Aorta (tissue), 5 donors: ENCODE measurements around the gene SLC39A11. TPM values are rescaled to one million over a fixed set of nuclear protein-coding genes. Genes with fewer than 3 reads are reported as not detected.

Experiments used
- ATAC-seq: fragments of 200-7000 bp; cut with Tn5 transposase; one replicate; pipeline ENCODE4 v1.9.1; 2022; ENCODE audit warnings: moderate library complexity; ENCODE audit not compliant: low FRiP score
- DNase-seq, 2 donors: peaks; one replicate each; pipeline ENCODE4 v3.0.0-alpha.2; 2020
- H3K27ac ChIP-seq, 2 donors: one replicate each; pipeline ENCODE4 v1.5.1; 2013; ENCODE audit warnings: low read length in 2 of 2, mild to moderate bottlenecking in 2 of 2, moderate library complexity in 2 of 2, control low read depth in 1 of 2, inconsistent platforms in 1 of 2, low read depth in 1 of 2
- H3K27me3 ChIP-seq, 2 donors: one replicate each; pipeline ENCODE4 v1.6.1; 2013; ENCODE audit warnings: control low read depth in 1 of 2, low read length in 1 of 2, mild to moderate bottlenecking in 1 of 2, moderate library complexity in 1 of 2; ENCODE audit not compliant: insufficient read depth in 2 of 2, control insufficient read depth in 1 of 2
- H3K36me3 ChIP-seq, 2 donors: one replicate each; pipeline ENCODE4 v1.6.1; 2013; ENCODE audit warnings: control low read depth in 1 of 2, low read length in 1 of 2, mild to moderate bottlenecking in 1 of 2; ENCODE audit not compliant: insufficient read depth in 2 of 2, control insufficient read depth in 1 of 2
- H3K4me1 ChIP-seq, 2 donors: one replicate each; pipeline ENCODE4 v1.6.1; 2013; ENCODE audit warnings: low read length in 2 of 2, control low read depth in 1 of 2, mild to moderate bottlenecking in 1 of 2, moderate library complexity in 1 of 2; ENCODE audit not compliant: insufficient read depth in 2 of 2, control insufficient read depth in 1 of 2
- H3K4me3 ChIP-seq, 2 donors: one replicate each; pipeline ENCODE4 v1.5.1; 2013; ENCODE audit warnings: low read length in 2 of 2, control low read depth in 1 of 2, mild to moderate bottlenecking in 1 of 2
- H3K9me3 ChIP-seq: one replicate; pipeline ENCODE4 v1.6.1; 2013; ENCODE audit warnings: mild to moderate bottlenecking, low read length; ENCODE audit not compliant: control insufficient read depth
- WGBS, 2 donors: extraction: QIAGEN DNeasy Blood & Tissue Kit; methylation state at CpG; one replicate each; pipeline ENCODE4 v1.1.7; 2013; 5-methylcytosine and 5-hydroxymethylcytosine counted together
- intact Hi-C, 2 donors: fragments of 100-400 bp; cut with DNase I; formaldehyde crosslinking; loops; one replicate each; pipeline versions ENCODE4 v1.14.2 to v1.15.0; 2022
- polyA plus RNA-seq, 2 donors: library from polyadenylated mRNA; stranded (reverse); fragments of 200-250 nt; gene quantifications; one replicate each; pipeline ENCODE4 v1.2.3, GENCODE V29; 2013
- total RNA-seq, 2 donors: library from RNA; stranded (reverse); fragmentation: NEBNext Ultra II Directional; extraction: Animal tissue kit (Norgen Biotek cat#: 25700); gene quantifications; one replicate each; pipeline ENCODE4 v1.2.1, GENCODE V29; 2021
- donor health status: healthy with polysubstance abuse.
- donor health status: Bipolar disorder and iron deficiency.
- donor health status: DM: no; HTN: no; CAD: no.
- donor health status: DM: no; HTN: no; CAD: no.
- donor health status: DM: yes; HTN: yes; CAD: no.

SLC39A11 gene
- total and polyA plus RNA-seq, 4 donors = 9.3 to 31.8 (median 17.5) TPM

GRCh38 chr17:72962106-72962505 lies 130.4 kb downstream of the SLC39A11 start:
- DNase-seq = no peak
- Histone ChIP-seq H3K27ac (no peak overlapping the region), H3K27me3 (no peaks in the 10 kb centered on the region), H3K4me1 (no peaks in the 10 kb centered on the region), H3K36me3 (no peaks in the 10 kb centered on the region), H3K4me3 (no peak overlapping the region), H3K9me3 (no peaks in the 10 kb centered on the region)
- no peak for ATAC-seq
- 49 to 54% methylated on average over 3 of the region's 3 CpGs for WGBS, 2 donors
- intact Hi-C loops = no loop called here

GRCh38 chr17:72955391-72956140 lies 136.9 kb downstream of the SLC39A11 start:
- Histone ChIP-seq H3K27me3 (no peaks in the 10 kb centered on the region), H3K27ac (no peak overlapping the region), H3K36me3 (no peaks in the 10 kb centered on the region), H3K4me1 (no peaks in the 10 kb centered on the region), H3K4me3 (no peak overlapping the region), H3K9me3 (no peaks in the 10 kb centered on the region)
- 92 to 96% methylated on average over 20 of the region's 20 CpGs for WGBS, 2 donors
- DNase-seq (no peak), ATAC-seq (no peak)
- intact Hi-C loops = no loop called here

- Histone ChIP-seq H3K27me3 (no peaks in the 10 kb centered on the region), H3K4me3 (no peak overlapping the region), H3K36me3 (no peaks in the 10 kb centered on the region), H3K4me1 (no peaks in the 10 kb centered on the region), H3K27ac (no peak overlapping the region), H3K9me3 (no peaks in the 10 kb centered on the region)
- DNase-seq = no peak
- WGBS, 2 donors = 74 to 84% methylated on average over 8 of the region's 8 CpGs
- ATAC-seq = no peak
- intact Hi-C loops = no loop called here
These were observed 137.9 kb downstream of the SLC39A11 start for GRCh38 chr17:72954579-72954978.

GRCh38 chr17:72953621-72954020 lies 138.9 kb downstream of the SLC39A11 start:
- intact Hi-C loops = no loop called here
- no peak for ATAC-seq
- 92 to 94% methylated on average over 11 of the region's 11 CpGs for WGBS, 2 donors

GRCh38 chr17:72952641-72953315 lies 139.7 kb downstream of the SLC39A11 start:
- intact Hi-C loops = no loop called here
- DNase-seq (no peak), ATAC-seq (no peak)
- H3K4me1 ChIP-seq = no peaks in the 10 kb centered on the region
- no peaks in the 10 kb centered on the region for H3K9me3 ChIP-seq
- H3K36me3 ChIP-seq = no peaks in the 10 kb centered on the region
- WGBS, 2 donors = 88 to 90% methylated on average over 10 of the region's 10 CpGs
- H3K27ac ChIP-seq = no peak overlapping the region
- no peaks in the 10 kb centered on the region for H3K27me3 ChIP-seq
- H3K4me3 ChIP-seq = no peak overlapping the region

More at GRCh38 chr17:72953621-72954020, 138.9 kb downstream of the SLC39A11 start:
- H3K4me3 ChIP-seq = no peak overlapping the region
- no peaks in the 10 kb centered on the region for H3K9me3 ChIP-seq
- no peak overlapping the region for H3K27ac ChIP-seq
- no peaks in the 10 kb centered on the region for H3K4me1 ChIP-seq
- H3K27me3 ChIP-seq = no peaks in the 10 kb centered on the region
- no peak for DNase-seq
- H3K36me3 ChIP-seq = no peaks in the 10 kb centered on the region

- DNase-seq (no peak), ATAC-seq (no peak)
- intact Hi-C loops = no loop called here
- Histone ChIP-seq H3K27me3 (no peaks in the 10 kb centered on the region), H3K27ac (no peak overlapping the region), H3K9me3 (no peaks in the 10 kb centered on the region), H3K36me3 (no peaks in the 10 kb centered on the region), H3K4me3 (no peak overlapping the region), H3K4me1 (no peaks in the 10 kb centered on the region)
- WGBS, 2 donors = 77 to 82% methylated on average over 5 of the region's 5 CpGs
These were observed 140.3 kb downstream of the SLC39A11 start for GRCh38 chr17:72952220-72952619.

GRCh38 chr17:72950242-72950931 lies 142.1 kb downstream of the SLC39A11 start:
- no peak for ATAC-seq
- intact Hi-C loops = no loop called here
- Histone ChIP-seq H3K9me3 (no peaks in the 10 kb centered on the region), H3K27me3 (no peaks in the 10 kb centered on the region), H3K4me3 (no peak overlapping the region), H3K27ac (no peak overlapping the region), H3K36me3 (no peaks in the 10 kb centered on the region), H3K4me1 (no peaks in the 10 kb centered on the region)
- 84 to 88% methylated on average over 8 of the region's 8 CpGs for WGBS, 2 donors
- DNase-seq = no peak

- WGBS, 2 donors = 98% methylated on average over 23 of the region's 23 CpGs
- intact Hi-C loops = no loop called here
- Histone ChIP-seq H3K27ac (no peak overlapping the region), H3K4me1 (no peaks in the 10 kb centered on the region), H3K4me3 (no peak overlapping the region), H3K36me3 (no peaks in the 10 kb centered on the region), H3K27me3 (no peaks in the 10 kb centered on the region), H3K9me3 (no peaks in the 10 kb centered on the region)
- ATAC-seq = no peak
- no peak for DNase-seq
These were observed 144.4 kb downstream of the SLC39A11 start for GRCh38 chr17:72948115-72948514.
